ENCODE measurements around the gene CKAP5.

The CKAP5 gene

DNA sequence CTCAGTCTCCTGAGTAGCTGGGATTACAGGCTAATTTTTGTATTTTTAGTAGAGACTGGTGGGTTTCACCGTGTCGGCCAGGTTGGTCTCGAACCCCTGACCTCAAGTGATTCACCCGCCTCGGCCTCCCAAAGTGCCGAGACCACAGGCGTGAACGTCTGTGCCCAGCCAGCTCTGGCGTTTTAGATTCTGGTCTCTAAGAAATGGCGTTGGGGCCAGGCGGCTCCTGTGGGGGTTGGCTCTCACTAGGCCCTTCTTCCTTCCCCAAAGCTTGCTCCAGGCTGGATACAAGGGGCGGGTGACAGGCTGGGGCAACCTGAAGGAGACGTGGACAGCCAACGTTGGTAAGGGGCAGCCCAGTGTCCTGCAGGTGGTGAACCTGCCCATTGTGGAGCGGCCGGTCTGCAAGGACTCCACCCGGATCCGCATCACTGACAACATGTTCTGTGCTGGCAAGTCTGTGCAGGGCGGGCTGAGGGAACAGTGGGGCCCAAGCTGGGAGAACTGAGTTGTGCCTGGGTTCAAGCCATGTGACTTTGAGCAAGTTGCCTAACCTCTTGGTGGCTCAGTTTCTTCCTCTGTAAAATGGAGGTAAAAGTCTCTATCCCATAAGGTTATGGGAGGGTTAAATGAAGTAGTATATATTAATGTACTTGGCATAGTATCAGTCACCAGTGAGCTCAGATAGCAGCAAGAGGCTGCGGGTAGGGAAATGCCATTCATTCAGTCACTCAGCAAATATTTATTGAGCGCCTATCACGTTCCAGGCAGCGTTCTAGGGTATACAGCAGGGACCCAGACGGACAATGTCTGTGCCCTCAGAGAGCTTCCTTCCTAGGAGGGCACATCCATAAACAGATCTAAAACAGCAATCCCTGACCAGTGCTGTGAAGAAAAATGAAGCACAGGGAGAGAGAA, 116.7 kb downstream of the CKAP5 start:
- H3K79me2 ChIP-seq (ENCODE audit: insufficient read depth, low read length): no peaks in the 10 kb centered on the region
- H3K9me2 ChIP-seq (replicated peaks; ENCODE audit: low read depth, low read length): no peaks in the 10 kb centered on the region
- H3F3A ChIP-seq (ENCODE audit: low read depth): no peaks in the 10 kb centered on the region
- no peak overlapping the region for H3K9ac ChIP-seq (ENCODE audit: low read depth, low read length, poor library complexity, severe bottlenecking)
- no peaks in the 10 kb centered on the region for H3K36me3 ChIP-seq (ENCODE audit: insufficient read depth, low read length)
- no peaks in the 10 kb centered on the region for H4K20me1 ChIP-seq (ENCODE audit: insufficient read depth, low read length, poor library complexity, severe bottlenecking)
- H3K4me3 ChIP-seq (ENCODE audit: low read length, poor library complexity, severe bottlenecking): no peak overlapping the region
- TF ChIP-seq EZH2phosphoT487 (IDR thresholded peaks at IDR 0.05; ENCODE audit: borderline replicate concordance): no peak
- TF ChIP-seq, protein P1, sequence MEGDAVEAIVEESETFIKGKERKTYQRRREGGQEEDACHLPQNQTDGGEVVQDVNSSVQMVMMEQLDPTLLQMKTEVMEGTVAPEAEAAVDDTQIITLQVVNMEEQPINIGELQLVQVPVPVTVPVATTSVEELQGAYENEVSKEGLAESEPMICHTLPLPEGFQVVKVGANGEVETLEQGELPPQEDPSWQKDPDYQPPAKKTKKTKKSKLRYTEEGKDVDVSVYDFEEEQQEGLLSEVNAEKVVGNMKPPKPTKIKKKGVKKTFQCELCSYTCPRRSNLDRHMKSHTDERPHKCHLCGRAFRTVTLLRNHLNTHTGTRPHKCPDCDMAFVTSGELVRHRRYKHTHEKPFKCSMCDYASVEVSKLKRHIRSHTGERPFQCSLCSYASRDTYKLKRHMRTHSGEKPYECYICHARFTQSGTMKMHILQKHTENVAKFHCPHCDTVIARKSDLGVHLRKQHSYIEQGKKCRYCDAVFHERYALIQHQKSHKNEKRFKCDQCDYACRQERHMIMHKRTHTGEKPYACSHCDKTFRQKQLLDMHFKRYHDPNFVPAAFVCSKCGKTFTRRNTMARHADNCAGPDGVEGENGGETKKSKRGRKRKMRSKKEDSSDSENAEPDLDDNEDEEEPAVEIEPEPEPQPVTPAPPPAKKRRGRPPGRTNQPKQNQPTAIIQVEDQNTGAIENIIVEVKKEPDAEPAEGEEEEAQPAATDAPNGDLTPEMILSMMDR (conservative IDR thresholded peaks at IDR 0.05; ENCODE audit: low read length): no peak
- H2AFZ ChIP-seq (ENCODE audit: low read length): no peak overlapping the region; the same call in 1 of the 2 replicates
- peaks cover under 1% of the 10 kb centered on the region for H3K4me1 ChIP-seq (ENCODE audit: insufficient read depth, low read length, poor library complexity, severe bottlenecking)
- H3K4me2 ChIP-seq (ENCODE audit: low read depth, low read length, poor library complexity, severe bottlenecking): no peak overlapping the region
- no peaks in the 10 kb centered on the region for H3K27me3 ChIP-seq (ENCODE audit: insufficient read depth, low read length, poor library complexity, severe bottlenecking)
- no peaks in the 10 kb centered on the region for H3K9me3 ChIP-seq (ENCODE audit: insufficient read depth, low read depth, low read length)

DNA sequence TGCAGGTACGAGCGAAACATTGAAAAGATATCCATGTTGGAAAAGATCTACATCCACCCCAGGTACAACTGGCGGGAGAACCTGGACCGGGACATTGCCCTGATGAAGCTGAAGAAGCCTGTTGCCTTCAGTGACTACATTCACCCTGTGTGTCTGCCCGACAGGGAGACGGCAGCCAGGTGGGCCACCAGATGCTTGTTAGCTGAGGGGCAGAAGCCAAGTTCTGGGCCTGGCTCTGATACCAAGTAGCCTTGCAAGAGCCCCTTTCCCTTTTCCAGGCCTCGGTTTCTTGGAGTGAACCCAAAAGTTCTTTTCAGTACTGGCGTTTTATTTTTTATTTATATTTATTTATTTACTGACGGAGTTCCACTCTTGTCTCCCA, 117.4 kb downstream of the CKAP5 start:
- TF ChIP-seq, protein P1 (conservative IDR thresholded peaks at IDR 0.05; ENCODE audit: low read length): no peak
- no peak for TF ChIP-seq EZH2phosphoT487 (IDR thresholded peaks at IDR 0.05; ENCODE audit: borderline replicate concordance)
- H3F3A ChIP-seq (ENCODE audit: low read depth): no peaks in the 10 kb centered on the region
- H3K9me3 ChIP-seq (ENCODE audit: insufficient read depth, low read depth, low read length): no peaks in the 10 kb centered on the region
- H3K27me3 ChIP-seq (ENCODE audit: insufficient read depth, low read length, poor library complexity, severe bottlenecking): no peaks in the 10 kb centered on the region
- H3K4me2 ChIP-seq (ENCODE audit: low read depth, low read length, poor library complexity, severe bottlenecking): no peak overlapping the region
- no peak overlapping the region for H3K9ac ChIP-seq (ENCODE audit: low read depth, low read length, poor library complexity, severe bottlenecking)
- no peaks in the 10 kb centered on the region for H3K36me3 ChIP-seq (ENCODE audit: insufficient read depth, low read length)
- no peak overlapping the region for H2AFZ ChIP-seq (ENCODE audit: low read length)
- H3K79me2 ChIP-seq (ENCODE audit: insufficient read depth, low read length): no peaks in the 10 kb centered on the region
- no peaks in the 10 kb centered on the region for H4K20me1 ChIP-seq (ENCODE audit: insufficient read depth, low read length, poor library complexity, severe bottlenecking)
- H3K4me3 ChIP-seq (ENCODE audit: low read length, poor library complexity, severe bottlenecking): no peak overlapping the region
- H3K9me2 ChIP-seq (replicated peaks; ENCODE audit: low read depth, low read length): no peaks in the 10 kb centered on the region
- peaks cover 8% of the 10 kb centered on the region for H3K4me1 ChIP-seq (ENCODE audit: insufficient read depth, low read length, poor library complexity, severe bottlenecking)

DNA sequence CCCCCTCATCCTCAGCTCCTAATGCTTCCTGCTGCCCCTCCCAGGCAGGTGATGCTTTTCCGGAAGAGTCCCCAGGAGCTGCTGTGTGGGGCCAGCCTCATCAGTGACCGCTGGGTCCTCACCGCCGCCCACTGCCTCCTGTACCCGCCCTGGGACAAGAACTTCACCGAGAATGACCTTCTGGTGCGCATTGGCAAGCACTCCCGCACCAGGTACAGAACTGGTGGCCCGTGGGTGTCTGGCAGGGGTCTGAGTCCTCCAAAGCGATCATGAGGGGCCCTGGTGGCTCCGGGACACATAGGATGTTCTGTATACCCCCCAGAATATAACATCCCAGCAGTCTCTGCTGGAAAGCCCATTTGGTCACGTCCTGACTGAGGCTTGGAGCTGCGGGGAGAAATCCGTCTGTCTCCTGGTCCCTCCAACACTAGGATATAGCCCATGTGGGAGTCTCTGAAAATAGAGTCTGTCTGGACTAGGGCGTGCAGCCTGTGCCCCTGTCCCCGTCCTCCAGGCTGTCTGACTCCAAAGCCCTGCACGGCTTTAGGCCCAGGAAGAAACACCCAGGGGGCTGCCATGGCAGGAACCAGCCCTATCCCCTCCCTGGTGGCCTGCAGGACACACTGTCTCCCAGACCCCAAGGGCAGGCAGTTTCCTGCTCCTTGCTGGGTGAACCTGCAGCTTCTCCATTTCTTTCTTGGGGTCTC, 118.0 kb downstream of the CKAP5 start:
- Histone ChIP-seq H3K9me3 (ENCODE audit: insufficient read depth, low read depth, low read length) (no peaks in the 10 kb centered on the region), H3K36me3 (ENCODE audit: insufficient read depth, low read length) (no peaks in the 10 kb centered on the region), H2AFZ (ENCODE audit: low read length) (no peak overlapping the region), H3K9me2 (replicated peaks; ENCODE audit: low read depth, low read length) (no peaks in the 10 kb centered on the region), H3K27me3 (ENCODE audit: insufficient read depth, low read length, poor library complexity, severe bottlenecking) (no peaks in the 10 kb centered on the region), H3F3A (ENCODE audit: low read depth) (no peaks in the 10 kb centered on the region), H3K4me1 (ENCODE audit: insufficient read depth, low read length, poor library complexity, severe bottlenecking) (peaks cover 8% of the 10 kb centered on the region), H3K79me2 (ENCODE audit: insufficient read depth, low read length) (no peaks in the 10 kb centered on the region), H3K4me2 (ENCODE audit: low read depth, low read length, poor library complexity, severe bottlenecking) (no peak overlapping the region), H3K9ac (ENCODE audit: low read depth, low read length, poor library complexity, severe bottlenecking) (no peak overlapping the region), H3K4me3 (ENCODE audit: low read length, poor library complexity, severe bottlenecking) (no peak overlapping the region), H4K20me1 (ENCODE audit: insufficient read depth, low read length, poor library complexity, severe bottlenecking) (no peaks in the 10 kb centered on the region)
- TF ChIP-seq, protein P1 (conservative IDR thresholded peaks at IDR 0.05; ENCODE audit: low read length): no peak
- no peak for TF ChIP-seq EZH2phosphoT487 (IDR thresholded peaks at IDR 0.05; ENCODE audit: borderline replicate concordance)

All from Loucy (cell line).